GM18868 (cell line): ENCODE data around the gene RFC1.
A peak's percentile ranks its signal among the peaks of the same experiment; 100 is the strongest.
"Not testable (repeated sequence)": the region's sequence is repeated elsewhere in the genome, so short reads cannot be mapped to it uniquely, and the experiment has no call there.

ENCODE experiments used
- ATAC-seq: cut with Tn5 transposase; IDR thresholded peaks from one replicate; pipeline ENCODE4 v1.9.1; 2021; ENCODE audit warnings: mild to moderate bottlenecking, moderate library complexity; ENCODE audit not compliant: unreplicated experiment

RFC1 gene

DNA sequence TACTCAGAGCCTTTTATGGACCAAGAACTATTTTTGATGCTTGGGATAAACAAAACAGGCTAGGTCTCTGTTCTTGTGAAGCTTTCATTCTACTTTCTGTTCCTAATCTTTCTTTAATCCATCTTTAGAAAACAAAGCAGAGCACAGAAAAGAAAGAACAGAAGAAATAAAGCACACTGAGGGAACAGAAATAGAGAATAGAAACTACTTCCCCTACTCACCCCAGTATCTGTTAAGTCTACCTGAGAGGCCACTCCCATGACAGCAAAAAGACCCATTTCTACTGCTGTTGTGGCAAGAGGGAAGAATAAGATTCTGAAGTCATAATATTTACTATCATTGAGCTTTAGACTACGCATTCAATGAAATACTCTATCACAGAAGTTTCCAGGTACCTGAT, 9.2 kb downstream of the RFC1 start:
- ATAC-seq: no peak

DNA sequence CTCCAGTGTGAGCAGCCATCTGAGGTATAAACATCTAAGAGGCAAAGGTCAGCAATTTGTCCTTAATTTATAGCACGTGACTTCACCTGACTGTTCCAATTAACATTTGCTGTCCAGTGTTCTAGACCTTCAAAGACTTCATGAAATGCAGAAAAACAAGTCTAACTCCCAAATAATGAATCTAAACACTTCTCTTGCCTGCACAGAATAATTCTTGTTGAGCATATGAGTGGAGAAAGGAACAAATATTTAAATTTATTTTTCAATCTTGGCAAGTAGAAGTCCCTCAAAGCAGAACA, 12.0 kb downstream of the RFC1 start:
- ATAC-seq: no peak

DNA sequence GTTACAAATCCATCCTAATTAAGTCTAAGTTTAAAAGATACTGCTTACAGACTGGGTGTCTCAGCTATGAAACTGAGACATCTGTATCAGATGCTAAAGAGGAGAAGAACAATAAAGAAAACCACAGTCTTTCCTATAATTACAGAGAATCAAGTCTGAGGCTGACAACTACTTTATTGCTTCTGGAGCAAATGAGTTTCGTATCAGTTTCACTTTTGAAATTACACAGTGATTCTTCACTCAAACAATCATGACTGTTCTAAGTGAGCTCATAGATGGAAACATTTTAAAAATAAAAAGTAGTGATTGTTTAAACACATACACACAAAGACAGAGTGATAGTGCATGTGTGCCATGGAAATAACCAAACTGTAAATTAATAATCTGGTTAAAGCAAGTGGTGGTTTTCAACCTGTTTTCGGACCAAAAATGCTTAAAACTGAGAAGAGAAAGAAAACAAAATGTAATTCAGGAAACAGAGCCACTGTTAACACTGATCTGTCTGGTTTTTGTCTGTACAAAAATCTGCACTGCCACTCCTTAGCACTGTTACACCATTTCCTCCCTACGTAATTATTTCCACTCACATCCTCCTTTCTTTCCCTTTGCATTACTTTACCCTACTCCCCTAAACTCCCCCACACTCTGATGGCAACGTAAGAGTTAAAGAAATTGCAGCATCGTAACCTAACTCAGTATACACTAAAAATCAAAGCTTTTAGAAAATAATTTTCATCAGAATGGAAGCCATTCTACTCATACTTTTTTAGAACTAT, 12.5 kb downstream of the RFC1 start:
- ATAC-seq: peak; percentile 79

DNA sequence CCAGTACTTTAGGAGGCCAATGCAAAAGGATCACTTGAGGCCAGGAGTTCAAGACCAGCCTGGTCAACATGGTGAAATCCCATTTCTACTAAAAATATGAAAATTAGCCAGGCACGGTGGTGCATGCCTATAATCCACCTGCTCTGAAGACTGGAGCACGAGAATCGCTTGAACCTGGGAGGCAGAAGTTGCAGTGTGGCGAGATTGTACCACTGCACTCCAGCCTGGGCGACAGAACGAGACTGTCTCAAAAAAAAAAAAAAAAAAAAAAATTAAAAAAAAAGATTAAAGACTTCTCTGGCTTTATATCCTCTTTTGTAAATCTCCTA, 13.0 kb downstream of the RFC1 start:
- ATAC-seq: not testable (repeated sequence)

DNA sequence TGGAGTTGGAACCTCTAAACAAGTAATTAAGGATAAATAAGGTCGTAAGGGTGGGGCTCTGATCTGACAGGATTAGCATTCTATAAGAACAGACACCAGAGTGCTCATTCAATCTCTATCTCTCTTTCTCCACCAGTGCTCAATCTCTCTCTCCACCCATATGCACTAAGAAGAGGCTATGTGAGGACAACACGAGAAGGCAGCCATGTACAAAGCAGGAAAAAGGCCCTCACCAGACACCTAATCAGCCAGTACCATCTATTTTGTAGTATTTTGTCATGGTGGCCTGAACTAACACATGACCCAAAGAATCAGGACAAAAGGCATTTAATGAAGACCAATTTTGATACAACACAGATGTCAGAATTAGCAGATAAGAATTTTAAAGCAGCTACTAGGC, 16.8 kb downstream of the RFC1 start:
- ATAC-seq: no peak

DNA sequence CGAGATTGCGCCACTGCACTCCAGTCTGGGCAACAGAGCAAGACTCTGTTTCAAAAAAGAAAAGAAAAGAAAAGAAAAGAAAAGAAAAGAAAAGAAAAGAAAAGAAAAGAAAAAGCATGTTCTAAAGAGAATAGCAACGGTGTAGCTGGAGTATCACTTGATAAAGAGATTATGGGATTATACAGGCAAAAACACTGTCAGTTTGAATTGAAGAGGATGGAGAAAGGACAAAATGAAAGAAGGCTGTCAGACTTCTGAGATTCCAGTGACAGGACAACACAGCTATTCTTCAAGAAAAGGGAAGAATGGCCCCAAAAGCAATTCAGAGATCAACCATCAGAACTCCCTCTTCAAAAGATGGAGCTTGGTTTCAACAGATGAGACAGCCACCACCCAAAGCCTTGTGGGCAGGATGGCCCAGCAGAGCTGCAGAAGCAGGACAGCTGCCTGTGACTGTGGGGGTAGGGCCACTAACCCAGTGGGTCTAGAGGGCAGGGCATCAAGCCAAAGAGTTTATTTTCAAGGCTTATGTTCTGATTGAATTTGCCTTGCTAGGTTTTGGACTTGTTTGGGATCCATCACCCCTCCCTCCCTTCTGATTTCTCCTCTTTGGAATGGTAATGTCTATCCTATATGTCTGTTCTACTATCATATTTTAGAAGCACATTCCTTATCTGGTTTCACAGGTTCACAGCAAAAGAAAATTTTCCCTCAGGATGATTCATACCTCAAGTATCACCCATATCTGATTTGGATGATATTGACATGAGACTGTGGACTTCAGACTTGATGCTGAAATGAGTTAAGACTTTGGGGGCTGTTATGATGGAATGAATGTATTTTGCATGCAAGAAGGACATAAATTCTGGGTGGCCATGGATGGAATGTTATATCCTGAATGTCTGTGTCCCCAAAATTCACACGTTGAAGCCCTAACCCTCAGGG, 17.5 kb downstream of the RFC1 start:
- ATAC-seq: no peak

DNA sequence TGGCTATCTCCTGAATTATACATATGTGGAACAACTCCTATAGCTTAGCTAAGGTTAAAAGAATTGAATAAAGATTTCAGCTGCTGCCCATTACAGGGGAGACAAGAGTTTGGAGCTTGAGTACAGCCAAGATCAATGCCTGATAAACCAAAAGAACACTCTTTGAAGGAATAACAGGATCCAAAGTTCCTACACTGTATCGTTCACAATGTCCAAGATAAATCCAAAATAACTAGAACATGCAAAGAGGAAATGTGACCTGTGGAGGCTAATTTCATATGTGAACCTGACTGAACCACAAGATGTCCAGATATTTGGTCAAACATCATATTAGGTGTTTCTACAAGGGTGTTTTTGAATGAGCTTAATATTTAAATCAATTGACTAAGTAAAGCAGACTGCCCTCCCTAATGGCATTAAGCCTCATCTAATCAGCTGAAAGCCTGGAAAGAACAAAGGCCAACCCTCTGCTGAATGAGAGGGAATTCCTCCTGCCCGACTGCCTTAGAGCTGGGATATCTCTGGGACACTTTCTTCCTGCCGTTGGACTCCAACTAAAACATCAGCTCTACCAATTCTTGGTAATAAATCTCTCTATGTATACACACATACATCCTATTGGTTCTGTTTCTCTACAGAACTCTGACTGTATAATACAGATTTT, 19.2 kb downstream of the RFC1 start:
- no peak for ATAC-seq

DNA sequence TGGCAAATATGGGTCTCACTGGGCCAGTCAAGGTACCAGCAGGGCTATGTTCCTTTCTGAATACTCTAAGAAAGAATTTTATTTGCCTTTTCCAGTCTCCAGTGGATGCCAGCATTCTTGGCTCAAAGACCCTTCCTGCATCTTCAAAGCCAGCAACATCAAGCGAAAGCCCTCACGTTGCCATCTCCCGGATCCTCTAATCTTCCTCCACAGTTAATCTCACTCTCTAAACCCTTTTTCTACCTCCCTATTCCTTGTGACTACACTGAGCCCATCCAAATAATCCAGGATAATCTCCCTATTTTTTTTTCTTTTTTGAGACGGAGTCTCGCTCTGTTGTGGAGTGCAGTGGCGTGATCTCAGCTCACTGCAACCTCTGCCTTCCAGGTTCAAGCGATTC, 23.4 kb downstream of the RFC1 start:
- ATAC-seq: no peak

DNA sequence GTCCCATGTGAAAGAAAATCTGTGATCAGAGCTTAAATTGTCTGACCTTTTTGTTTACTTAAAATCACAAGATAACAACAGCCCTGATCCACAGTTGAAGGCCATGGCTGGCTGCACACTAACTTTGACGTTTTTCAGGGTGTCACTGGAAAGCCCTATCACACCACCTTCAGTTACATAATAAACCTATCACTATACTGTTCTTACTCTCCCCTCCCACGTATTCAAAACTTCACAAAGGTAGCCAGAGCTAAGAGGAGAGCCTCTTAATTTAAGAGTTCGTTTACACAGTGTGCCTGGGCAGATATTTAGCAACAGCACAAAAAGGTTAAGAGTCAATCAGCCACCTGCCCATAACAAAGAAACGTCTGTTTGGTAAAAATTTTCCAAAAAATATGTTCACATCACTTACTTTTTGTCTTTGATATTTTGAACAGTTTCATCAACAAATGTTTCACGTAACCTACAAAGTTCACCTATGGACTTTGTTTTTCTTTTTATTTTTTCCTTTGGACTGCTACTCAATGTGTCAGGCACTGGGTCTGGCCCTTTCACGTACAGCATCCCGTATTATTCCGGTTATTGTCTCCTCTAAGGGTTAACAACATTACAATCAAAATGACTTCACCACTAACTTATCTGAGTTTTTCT, 25.0 kb downstream of the RFC1 start:
- ATAC-seq: no peak

DNA sequence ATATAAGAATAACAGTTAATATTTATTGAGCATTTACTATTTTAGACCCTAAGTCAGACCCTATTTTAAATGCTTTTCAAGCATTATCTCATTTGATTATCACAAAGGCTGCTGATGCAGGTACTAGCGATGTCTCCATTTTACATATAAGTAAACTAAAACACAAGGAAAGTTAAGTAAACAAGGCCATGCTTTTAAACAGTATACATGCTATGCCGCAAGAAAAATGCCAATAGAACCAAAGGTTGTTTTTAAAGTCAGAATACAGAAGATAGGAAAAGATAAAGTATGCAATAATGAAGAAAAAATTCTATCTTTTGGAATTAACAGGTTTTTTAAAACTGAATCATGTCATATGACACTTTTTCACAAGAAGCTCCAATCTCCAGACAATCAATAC, 26.2 kb downstream of the RFC1 start:
- ATAC-seq: no peak

DNA sequence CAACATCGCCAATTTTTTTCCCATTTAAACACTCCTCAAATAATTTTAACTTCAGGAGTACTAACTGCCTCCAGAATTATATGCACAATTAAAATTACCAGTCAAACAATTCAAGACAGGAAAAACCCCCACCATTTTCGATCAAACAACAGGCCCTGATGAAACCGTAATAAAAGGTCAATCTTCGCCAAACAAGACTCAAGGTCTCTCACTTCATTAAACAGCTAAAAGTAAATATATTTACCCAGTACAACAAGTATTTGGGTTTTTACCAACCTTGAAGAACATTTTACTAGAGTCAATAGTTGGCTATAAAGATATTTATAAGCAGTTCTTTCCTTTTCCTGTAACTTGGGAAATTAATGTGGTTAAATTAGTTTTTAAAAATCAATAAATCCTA, 28.3 kb downstream of the RFC1 start:
- ATAC-seq: no peak

DNA sequence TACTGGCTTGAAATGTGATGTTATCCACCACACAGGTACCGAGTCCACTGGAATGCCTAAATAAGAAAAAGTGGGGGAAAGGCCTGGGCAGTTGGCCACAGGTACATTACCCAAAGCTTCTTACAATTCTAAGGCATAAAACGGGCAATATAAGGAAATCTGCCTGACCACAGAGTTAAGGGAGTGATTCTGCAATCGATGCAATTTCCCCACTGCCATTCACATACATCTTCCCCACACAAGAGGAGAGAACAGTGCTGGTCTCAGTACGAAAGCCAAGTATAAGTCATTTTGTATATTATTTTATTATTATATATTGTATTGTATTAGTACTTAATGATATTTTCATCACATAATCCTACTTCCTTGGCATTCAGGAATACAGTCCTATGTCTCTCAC, 30.6 kb downstream of the RFC1 start:
- ATAC-seq: no peak

DNA sequence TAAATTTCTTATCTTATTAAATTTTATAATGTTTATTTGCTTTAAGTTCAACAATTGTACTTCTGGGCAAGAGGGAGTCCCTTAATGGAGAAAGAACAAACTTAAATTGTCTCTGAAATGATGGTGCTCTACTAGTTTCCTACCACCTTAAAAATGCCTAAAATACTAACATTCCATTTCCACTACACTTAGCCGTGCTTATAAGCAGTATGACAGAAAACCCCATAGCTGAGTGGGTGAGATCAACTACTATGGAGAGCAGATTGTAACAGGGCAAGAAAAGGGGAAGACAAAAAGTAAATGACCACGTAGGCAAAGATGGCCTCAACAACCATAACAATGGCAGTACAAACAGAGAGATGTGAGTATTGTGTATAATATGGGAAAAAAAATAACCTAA, 35.0 kb downstream of the RFC1 start:
- no peak for ATAC-seq

DNA sequence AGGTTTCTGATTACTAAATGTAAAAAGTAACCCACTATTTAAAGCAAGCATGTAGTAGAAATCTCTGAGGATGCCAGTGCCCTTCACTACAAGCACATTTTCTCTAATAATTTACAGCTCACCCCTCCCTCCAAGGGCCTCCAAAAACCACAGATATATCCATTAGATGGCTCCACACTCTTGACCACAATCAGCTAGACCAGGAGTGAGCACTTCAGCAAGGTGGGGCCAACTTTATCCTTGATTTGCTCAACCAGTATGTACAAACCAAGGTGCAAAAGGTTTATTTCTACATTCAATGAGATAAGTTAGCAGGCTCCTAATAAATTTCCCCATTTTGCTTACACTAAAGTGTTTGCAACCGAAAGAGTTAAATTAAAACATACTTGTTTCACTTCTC, 35.8 kb downstream of the RFC1 start:
- no peak for ATAC-seq

DNA sequence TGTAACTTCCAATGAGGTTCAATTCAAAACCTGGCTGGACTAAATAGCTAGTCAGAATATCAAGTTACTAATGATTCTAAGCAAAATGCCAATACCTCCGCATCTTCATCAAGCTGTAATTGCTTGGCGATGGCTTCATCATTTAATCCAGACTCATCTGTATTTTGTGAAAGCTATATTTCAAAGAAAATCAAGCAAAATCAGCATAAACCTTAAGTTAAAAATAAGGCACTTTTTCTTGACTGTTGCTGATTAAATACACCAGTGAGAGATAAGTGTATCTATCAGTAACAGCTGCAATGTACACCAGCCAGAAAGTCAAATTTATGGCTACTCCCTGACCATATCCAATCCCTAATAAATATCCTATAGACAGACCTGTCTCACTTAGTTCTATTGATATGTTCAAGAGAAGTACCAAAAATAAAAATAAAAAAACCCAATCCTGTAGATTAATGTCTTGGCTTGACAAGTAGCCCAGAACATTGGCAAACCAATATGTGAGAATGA, 39.6 kb downstream of the RFC1 start:
- ATAC-seq: no peak

DNA sequence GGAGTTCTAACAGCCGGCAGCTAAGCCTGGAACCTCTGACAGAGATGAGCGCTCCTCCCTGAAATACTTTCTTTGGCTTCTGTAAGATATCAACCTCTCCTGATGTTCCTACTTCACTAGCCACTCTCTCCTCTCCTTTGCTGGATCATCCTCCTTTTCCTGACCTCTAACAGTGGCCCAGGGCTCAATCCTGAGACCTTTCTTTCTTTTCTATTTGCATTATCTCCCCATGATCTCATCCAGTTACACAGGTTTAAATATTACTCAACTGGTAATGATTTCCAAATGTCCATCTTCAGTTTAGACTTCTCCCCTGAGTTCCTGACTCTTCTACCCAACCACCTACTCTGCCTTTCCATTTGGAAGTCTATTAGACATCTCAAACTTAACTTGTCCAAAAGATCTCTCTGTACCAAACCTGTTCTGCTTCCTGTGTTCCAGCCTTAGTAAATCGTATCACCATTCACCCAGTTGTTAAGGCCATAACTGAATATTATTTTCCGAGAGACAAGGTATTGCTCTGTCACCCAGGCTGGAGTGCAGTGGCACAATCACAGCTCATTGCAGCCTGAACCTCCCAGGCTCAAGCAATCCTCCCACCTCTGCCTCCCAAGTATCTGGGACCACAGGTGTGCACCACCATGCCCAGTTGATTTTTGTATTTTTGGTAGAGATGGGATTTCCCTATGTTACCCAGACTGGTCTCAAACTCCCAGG, 41.1 kb downstream of the RFC1 start:
- ATAC-seq: no peak

DNA sequence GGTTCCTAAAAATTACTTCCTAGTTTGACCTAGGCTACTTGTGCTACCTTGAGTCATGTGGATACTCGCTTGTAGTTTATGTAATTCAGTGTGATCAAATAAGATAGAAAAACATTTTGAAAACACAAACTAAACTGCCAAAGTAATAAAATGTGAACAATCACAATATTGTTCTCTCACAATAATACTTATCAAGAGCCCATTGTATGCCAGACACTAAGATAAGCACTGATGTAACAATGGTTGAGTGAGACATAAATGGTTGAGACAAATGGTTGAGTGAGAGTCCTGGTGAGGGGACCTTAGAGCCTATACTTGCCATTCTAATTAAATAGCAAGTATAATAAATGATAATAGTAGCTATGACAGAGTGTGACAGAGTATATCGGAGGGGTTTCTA, 41.7 kb downstream of the RFC1 start:
- no peak for ATAC-seq

DNA sequence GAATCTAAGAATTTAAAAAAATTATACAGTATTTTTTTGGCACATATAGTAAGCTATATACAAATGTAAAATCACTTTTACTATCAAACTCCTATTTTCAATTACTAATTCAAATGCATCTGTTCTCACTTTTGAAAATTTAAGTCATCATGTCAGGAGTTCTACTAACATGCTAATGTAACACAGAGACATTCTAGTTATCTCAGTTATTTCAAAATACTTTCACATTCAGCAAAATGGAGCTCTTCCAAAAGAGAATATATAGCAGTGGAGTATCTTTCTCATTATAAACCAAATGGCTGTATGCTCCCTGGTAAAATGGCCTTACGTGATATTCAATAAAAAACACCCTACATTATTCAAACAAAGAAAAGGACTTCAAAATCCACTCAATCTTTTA, 42.3 kb downstream of the RFC1 start:
- ATAC-seq: no peak

DNA sequence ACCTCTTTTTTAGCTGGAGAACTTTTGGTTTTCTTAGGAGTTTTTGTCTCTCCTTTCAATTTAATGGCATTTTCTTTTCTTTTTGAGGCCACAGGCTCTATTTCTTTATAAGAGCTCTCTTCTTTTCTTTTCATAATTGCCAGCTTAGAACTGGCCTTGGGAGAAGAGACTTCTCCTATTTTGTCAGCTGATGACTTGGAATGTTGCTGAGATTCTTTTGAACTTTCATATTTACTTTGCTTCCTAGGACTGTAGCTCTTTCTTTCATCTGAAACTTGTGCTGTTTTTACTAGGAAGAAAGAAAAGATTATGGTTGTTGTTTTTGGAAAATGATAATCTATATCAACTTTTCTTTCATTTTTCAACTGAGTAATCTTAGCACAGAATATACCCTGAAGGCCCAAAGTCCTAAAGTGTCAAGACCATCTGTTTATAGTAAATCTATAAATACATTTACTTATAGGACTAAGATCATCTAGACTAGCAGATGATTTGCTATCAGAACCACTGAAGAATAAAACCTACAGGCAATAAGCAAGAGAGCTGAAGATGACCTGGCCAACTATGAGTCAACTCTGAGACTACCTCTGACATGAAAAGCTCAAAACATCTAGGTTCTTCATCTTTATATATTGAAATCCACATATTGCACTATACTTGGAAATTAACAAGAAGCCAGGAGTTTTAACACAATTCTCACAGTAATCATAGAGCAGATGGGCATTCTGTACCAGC, 45.6 kb downstream of the RFC1 start:
- ATAC-seq: no peak

DNA sequence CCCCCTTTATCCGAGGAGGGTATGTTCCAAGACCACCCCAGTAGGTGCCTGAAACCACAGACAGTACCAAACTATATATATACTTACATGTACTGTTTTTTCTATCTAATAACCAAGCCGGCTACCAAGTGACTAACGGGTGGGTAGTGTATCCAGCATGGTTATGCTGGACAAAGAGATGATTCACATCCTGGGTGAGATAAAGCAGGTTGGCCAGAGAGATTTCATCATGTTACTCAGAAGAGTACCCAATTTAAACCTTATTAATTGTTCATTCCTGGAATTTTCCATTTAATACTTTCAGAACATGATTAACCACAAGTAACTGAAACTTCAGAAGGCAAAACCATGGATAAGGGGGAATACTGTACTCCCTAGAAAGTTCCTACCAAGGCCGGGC, 46.5 kb downstream of the RFC1 start:
- no peak for ATAC-seq
